Left hindlimb (tissue), 1 donor: ENCODE measurements around the gene SPATA7.
"Not testable (repeated sequence)": the region's sequence is repeated elsewhere in the genome, so short reads cannot be mapped to it uniquely, and the experiment has no call there.

Experiments used
- DNase-seq: peaks from one replicate; pipeline ENCODE4 v3.0.0-alpha.2; 2018

The SPATA7 gene

GRCh38 chr14:88385212-88386101 is at the start of gene SPATA7:
Gene SPATA7, plus strand, starts transcription at chr14:88385657. Its CDS starts 162 bp downstream, at chr14:88385819.
- peak; percentile 96 for DNase-seq

GRCh38 chr14:88340357-88340756 is 45.1 kb upstream of the SPATA7 start:
- DNase-seq, result no peak

DNA sequence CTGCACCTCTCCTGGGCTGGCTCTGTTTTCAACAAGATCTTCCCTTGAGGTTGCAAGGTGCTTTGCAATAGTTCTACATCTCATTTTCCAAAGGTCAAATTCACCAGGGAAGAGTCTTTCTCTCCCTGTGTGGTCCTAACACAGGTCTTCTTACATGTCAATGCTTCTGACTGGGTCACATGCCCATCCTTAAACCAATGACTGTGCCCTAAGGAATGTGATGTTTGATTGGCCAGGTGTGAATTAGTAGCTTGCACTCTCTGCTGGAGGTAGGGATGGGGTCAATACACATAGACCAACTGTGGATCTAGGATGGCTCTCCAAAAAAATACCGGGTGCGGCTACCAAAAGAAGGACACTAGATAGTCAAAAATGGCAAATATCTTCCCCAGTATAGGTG is 42.5 kb upstream of the SPATA7 start:
- no peak for DNase-seq

GRCh38 chr14:88346048-88346639 is 39.3 kb upstream of the SPATA7 start:
- no peak for DNase-seq

- DNase-seq, result no peak
Measured at GRCh38 chr14:88348546-88348945, 36.9 kb upstream of the SPATA7 start.

DNA sequence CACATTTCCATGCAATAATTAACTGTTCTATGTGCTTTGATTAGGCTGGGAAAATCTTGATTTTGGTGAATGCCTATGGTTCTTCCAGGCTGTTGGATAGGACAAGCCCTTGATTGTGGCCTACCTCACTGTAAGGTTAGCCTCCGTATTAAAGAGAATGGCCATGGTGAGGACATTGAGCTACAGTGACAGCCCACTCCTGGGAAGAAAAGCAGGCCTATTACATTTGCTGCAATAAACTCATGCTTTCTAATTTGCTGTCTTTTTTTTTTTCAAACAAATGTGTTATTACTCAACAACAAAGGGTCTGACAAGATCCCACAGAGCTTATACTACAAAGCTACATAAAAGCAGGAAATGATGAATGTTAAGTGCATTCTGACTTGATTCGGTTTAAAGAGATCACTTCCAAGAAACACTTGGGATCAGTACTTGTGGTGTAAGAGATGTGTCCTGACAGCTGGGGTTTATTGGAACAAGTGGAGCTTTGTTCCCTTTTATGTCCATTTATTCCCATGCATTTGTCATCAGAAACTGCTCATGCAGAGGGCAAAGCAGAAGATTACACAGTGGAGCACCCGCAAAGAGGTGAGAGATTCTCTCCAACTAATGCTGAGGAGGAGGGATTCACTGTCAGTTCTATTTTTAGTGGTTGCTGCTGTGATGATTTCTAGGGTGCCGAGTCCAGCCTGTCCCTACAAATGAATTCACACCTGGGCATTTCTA is 33.3 kb upstream of the SPATA7 start:
- no peak for DNase-seq

DNA sequence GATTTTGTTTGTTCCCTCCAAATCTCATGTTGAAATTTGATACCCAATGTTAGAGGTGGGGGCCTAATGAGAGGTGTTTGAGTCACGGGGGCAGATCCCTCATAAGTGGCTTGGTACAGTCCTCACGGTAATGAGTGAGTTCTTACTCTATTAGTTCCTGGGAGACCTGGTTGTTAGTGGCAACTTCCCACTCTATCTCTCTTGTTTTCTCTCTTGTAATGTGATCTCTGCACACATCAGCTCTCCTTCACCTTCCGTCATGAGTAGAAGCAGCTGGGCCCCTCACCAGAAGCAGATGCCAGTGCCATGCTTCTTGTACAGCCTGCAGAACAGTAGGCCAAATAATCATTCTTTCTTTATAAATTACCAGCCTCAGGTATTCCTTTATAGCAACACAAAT is 32.8 kb upstream of the SPATA7 start:
- DNase-seq, result no peak

GRCh38 chr14:88354358-88354757 is 31.1 kb upstream of the SPATA7 start:
- DNase-seq, result no peak

DNA sequence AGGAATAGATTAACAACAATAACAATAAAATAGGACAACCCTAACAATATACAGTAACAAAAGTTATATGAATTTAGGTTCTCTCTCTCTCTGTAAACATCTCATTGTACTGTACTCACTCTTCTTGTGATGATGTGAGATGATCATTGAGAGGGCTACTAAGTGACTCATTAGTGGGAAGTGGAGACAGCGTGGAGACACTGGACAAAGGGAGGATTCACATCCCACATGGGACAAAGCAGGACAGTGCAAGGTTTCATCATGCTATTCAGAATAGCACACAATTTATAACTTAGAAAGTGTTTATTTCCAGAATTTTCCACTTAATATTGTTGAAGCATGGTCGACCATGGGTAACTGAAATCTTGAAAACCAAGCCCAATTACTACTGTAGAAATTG is 26.0 kb upstream of the SPATA7 start:
- DNase-seq, result no peak

- DNase-seq, result no peak
Measured at GRCh38 chr14:88363644-88364043, 21.8 kb upstream of the SPATA7 start.

DNA sequence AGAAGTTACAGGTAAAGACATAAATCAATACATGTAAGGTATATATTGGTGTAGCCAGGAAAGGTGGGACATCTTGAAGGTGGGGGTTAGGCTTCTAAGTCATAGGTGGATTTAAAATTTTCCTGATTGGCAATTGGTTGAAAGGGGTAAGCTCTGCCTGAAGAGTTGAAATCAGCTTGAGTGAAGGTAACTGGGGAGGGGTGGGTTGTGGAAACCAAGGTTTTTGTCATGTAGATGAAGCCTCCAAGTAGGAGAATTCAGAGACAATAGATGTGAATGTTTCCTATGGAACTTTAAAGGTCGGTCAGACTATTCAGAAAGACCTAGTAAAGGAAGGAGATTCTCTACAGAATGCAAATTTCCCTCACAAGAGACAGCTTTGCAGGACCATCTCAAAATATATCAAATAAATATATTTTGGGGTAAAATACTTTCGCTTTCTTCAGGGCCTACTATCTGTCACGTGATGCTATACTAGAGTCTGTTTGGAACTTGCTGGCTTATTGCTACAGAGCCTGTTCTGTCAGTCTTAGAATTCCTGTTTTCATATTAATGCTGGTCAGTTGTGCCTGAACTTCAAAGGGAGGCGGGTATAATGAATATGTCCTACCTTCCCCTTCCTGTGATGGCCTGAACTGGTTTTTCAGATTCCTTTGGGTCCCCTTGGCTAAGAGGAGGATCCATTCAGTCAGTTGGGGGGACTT is 20.6 kb upstream of the SPATA7 start:
- no peak for DNase-seq

DNA sequence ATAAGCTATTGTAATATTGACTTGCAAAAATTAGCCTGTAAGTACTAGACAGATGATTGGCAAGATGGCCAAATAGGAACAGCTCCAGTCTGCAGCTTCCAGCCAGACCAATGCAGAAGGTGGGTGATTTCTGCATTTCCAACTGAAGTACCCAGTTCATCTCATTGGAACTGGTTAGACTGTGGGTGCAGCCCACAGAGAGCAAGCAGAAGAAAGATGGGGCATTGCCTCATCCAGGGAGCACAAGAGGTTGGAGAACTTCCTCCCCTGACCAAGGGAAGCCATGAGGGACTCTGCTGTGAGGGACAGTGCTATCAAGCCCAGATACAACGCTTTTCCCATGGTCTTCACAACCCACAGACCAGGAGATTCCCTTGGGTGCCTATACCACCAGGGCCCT is 16.0 kb upstream of the SPATA7 start:
- no peak for DNase-seq

- no peak for DNase-seq
Measured at GRCh38 chr14:88379706-88380343, 5.6 kb upstream of the SPATA7 start.

DNA sequence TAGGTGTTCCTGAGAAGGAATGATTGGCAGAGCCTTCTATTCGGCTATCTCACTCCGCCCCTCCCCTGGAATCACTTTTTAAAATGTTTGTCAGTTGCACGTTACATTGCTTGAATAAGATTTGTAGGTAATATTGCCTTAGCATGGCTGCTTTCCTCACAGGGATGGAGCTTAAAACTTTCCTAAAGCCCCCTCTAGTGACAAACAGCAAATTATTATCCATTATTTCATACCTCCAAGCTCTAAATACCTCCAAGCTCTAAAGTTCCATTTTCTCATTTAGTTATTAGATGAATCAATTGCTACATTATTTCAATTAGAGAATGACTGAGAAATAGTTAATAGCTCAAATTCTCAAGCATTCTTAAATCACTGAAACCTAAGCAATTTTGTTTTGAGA is 5.1 kb upstream of the SPATA7 start:
- DNase-seq, result no peak

DNA sequence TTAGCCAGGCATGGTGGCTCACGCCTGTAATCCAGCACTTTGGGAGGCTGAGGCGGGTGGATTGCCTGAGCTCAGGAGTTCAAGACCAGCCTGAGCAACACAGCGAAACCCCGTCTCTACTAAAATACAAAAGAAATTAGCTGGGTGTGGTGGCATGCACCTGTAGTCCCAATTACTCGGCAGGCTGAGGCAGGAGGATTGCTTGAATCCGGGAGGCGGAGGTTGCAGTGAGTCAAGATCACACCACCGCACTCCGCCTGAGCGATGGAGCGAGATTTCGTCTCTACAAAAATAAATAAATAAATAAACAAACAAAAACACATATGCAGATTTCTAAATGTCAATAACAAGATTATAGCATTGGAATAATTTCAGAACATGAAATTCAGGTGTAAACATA is 3.8 kb upstream of the SPATA7 start:
- not testable (repeated sequence) for DNase-seq

GRCh38 chr14:88384718-88385117 is 739 bp upstream of the SPATA7 start:
- no peak for DNase-seq

DNA sequence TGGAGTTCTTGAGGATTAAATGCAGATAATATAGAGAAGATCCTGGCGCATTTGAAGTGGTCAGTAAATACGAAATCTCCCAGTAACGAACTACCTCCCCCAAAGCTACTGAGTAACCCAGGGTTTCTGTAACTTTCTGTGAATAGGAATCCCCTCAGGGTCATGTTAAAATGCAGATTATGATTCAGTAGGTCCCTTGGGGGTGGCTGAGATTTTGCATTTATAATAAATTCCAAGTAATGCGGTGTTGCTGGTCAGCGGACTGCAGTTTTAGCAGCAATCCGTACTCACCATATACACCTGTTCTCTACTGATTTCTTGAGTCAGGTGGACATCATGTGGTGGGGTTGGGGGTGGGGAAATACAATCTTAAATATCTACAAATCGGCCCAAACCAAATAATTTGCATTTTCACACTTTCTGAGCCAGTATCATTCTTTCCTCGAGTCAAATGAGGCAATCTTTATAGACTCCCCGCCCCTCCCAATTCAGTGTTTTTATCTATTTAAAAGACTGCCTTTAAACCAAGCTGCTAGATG is 868 bp downstream of the SPATA7 start:
- DNase-seq, result no peak

DNA sequence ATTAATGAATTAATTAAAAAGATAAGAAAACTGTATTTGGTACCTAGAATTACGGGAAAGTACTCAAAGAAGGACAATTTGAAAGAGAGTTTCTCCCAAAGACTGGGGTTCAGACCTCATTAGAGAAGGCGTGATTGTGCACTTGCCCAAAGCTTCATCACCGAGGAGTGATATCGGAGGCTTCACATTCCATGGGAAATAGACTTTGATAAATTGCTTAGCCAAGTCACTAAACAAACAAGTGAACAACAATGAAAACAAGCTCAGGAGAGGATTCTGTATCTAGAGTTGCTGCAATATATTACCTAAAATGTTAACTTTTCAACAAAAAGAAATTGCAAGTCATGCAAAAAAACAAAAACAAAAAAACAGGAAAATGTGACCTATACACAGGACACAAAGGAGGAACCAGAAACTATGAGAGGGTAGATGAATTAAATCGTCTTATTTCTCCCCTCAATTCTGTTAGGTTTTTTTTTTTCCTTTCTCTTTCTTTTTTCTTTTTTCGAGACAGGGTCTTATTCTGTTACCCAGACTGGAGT is 3.4 kb downstream of the SPATA7 start:
- DNase-seq, result no peak

DNA sequence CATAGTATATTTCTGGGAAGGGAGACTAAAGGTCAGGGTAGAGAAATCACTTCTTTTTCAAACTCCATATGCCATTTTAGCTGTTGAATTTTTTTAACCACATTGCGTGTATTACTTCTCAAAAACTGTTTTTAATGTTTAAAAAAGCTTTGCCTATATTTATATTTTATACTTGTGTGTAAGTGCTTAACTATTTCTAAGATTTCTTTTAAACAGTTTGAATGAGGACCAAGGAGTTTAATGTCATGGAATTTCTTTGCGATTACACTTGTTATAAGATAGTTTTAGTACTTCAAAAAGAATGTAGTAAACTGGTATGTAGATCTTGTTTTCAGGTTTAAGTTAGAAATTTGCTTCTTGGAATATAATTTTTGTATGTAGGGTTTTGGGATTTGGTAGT is 7.2 kb downstream of the SPATA7 start:
- DNase-seq, result no peak

DNA sequence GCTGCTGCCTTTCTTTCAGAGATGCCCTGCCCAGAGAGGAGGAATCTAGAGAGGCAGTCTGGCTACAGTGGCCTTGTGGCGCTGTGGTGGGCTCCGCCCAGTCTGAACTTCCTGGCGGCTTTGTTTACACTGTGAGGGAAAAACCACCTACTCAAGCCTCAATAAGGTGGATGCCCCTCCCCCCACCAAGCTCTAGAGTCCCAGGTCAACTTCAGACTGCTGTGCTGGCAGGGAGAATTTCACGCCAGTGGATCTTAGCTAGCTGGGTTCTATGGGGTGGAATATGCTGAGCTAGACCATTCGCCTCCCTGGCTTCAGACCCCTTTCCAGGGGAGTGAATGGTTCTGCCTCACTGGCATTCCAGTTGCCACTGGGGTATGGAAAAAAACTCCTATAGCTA is 25.6 kb downstream of the SPATA7 start:
- no peak for DNase-seq

DNA sequence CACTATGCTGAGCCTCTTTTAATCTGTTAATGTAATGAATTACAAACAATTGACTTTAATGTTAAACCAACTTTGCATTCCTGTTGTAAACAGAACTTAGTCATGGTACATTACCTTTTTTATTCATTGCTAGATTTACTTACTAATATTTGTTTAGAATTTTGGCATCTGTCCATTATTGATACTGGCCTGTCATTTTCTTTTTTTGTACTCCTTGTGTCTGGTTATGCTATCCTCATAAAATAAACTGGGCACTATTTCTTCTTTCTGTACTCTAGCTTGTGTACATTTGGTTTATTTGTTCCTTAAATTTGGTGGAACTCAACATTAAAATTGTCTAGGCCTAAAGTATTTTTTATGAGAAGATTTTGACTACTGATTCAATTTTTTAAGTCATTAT is 32.1 kb downstream of the SPATA7 start:
- DNase-seq, result no peak

DNA sequence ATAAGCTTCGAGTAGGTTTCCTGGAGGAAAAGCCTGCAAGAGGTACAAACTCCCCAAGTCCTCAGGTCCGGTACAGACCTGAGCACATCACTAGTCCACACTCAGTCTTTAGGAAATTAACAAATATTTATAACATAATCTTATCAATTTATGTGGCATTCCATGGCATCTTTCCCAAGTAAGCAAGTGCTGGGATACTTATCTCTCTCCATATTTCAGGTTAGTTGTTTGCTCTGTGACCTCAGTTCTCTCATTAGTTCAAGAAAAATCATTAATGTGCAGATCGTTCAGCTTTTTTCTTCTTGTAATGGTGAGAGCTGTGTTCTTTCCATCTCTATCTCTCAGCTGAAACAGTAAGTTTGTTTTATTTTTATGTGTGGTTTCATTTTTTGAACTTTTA is 34.7 kb downstream of the SPATA7 start:
- DNase-seq, result no peak
